Omental fat pad (tissue), 4 donors: ENCODE results near the gene ZBTB17. TPM values are rescaled to one million over a fixed set of nuclear protein-coding genes. Genes with fewer than 3 reads are reported as not detected.

Experiments used
- ATAC-seq: fragments of 150-250 bp; one replicate; pipeline ENCODE4 v1.9.1; 2016; ENCODE audit warnings: mild to moderate bottlenecking, moderate library complexity; ENCODE audit not compliant: low FRiP score
- DNase-seq: peaks from one replicate; pipeline ENCODE4 v3.0.0-alpha.2; 2019; ENCODE audit warnings: low spot score
- CTCF ChIP-seq, 3 donors: fragments of 450-650 bp; IDR thresholded peaks; one replicate each; pipeline ENCODE4 v1.5.1; 2016 to 2017; ENCODE audit warnings: antibody characterized with exemption in 3 of 3, mild to moderate bottlenecking in 3 of 3, moderate library complexity in 2 of 3
- total RNA-seq, 4 donors: library from RNA; depleted of rRNA; stranded (reverse); fragments of >200 nt; gene quantifications; one replicate each; pipeline ENCODE4 v1.1.0, GENCODE V29; 2016

ZBTB17 gene
- total RNA-seq, 4 donors from 2014 or later, result 20.7 to 53.6 (median 27.8) TPM

- no peak for DNase-seq
Observed at GRCh38 chr1:15959424-15959823, 16.5 kb downstream of the ZBTB17 start.

GRCh38 chr1:15958793-15959192 is 17.1 kb downstream of the ZBTB17 start:
- DNase-seq (no peak), ATAC-seq (no peak)
- TF ChIP-seq CTCF (IDR thresholded peaks at IDR 0.05), result no peak

More at GRCh38 chr1:15959424-15959823, 16.5 kb downstream of the ZBTB17 start:
- no peak for ATAC-seq
- no peak for TF ChIP-seq CTCF (IDR thresholded peaks at IDR 0.05)

- no peak for DNase-seq
- no peak for ATAC-seq
- TF ChIP-seq CTCF (IDR thresholded peaks at IDR 0.05), result no peak
Observed at GRCh38 chr1:15958111-15958510, 17.8 kb downstream of the ZBTB17 start.

- DNase-seq (no peak), ATAC-seq (no peak)
- TF ChIP-seq CTCF (IDR thresholded peaks at IDR 0.05), result no peak
Observed at GRCh38 chr1:15957221-15958095, 18.4 kb downstream of the ZBTB17 start.

- no peak for DNase-seq
Observed at GRCh38 chr1:15956150-15956549, 19.8 kb downstream of the ZBTB17 start.

GRCh38 chr1:15955552-15955951 is 20.3 kb downstream of the ZBTB17 start:
- DNase-seq, result no peak
- no peak for TF ChIP-seq CTCF (IDR thresholded peaks at IDR 0.05)

More at GRCh38 chr1:15956150-15956549, 19.8 kb downstream of the ZBTB17 start:
- no peak for ATAC-seq
- no peak for TF ChIP-seq CTCF (IDR thresholded peaks at IDR 0.05)

GRCh38 chr1:15954316-15954715 is 21.6 kb downstream of the ZBTB17 start:
- no peak for ATAC-seq
- DNase-seq, result no peak
- no peak for TF ChIP-seq CTCF (IDR thresholded peaks at IDR 0.05)

More at GRCh38 chr1:15955552-15955951, 20.3 kb downstream of the ZBTB17 start:
- no peak for ATAC-seq
